HepG2 (cell line): ENCODE measurements around the gene PDE8B. TPM values are rescaled to one million over a fixed set of nuclear protein-coding genes. Genes with fewer than 3 reads are reported as not detected.
A peak's percentile ranks its signal among the peaks of the same experiment; 100 is the strongest.

Experiments
- ATAC-seq: fragments of 200-7000 bp; cut with Tn5 transposase; 3 replicates; pipeline ENCODE4 v1.9.1; 2020; ENCODE audit warnings: mild to moderate bottlenecking, moderate library complexity
- BruUV-seq: library from RNA; stranded (reverse); fragments of 400-500 nt; replicated peaks from 2 replicates; lab custom pipeline; 2021; lab: Mats Ljungman, UMichigan
- CTCF ChIA-PET: fragments of 300-600 bp; formaldehyde crosslinking; extraction: SDS; loops from one replicate; lab custom pipeline; 2021; ENCODE audit warnings: low total read pairs, inconsistent platforms, low intra/inter-chr PET ratio; lab: Yijun Ruan, JAX
- POLR2A ChIA-PET: fragments of 350-600 bp; sonication (Branson Sonifier 250); formaldehyde crosslinking; loops from one replicate; lab custom pipeline; 2020; ENCODE audit warnings: antibody characterized with exemption, inconsistent platforms; lab: Yijun Ruan, JAX
- DNase-seq: peaks from one replicate; pipeline ENCODE4 v3.0.0-alpha.2; 2015; ENCODE audit warnings: low spot score
- FAIRE-seq: peaks from 3 replicates; lab custom pipeline; 2011; peaks lifted over from hg19 to GRCh38; lab: Jason Lieb, UNC
- H2AFZ ChIP-seq: one replicate; pipeline ENCODE4 v1.6.1; 2011; ENCODE audit warnings: low read length, inconsistent platforms
- H3K27ac ChIP-seq: fragments of 300-600 bp; 3 replicates; pipeline ENCODE4 v1.8.0; 2011; ENCODE audit warnings: mixed run types, mild to moderate bottlenecking, mixed read lengths, low read length, inconsistent platforms; ENCODE audit not compliant: insufficient read depth; ENCODE audit errors: extremely low read length
- H3K27me3 ChIP-seq, 2 experiments: fragments of 200-600 bp in 1 of 2; 2 replicates in 1 of 2; 3 replicates in 1 of 2; pipeline versions ENCODE4 v1.6.0 to v1.8.0; 2011; ENCODE audit warnings: low read length in 2 of 2, mild to moderate bottlenecking in 2 of 2, moderate library complexity in 2 of 2, inconsistent platforms in 1 of 2; ENCODE audit not compliant: insufficient read depth in 2 of 2, control insufficient read depth in 1 of 2
- H3K36me3 ChIP-seq, 2 experiments: fragments of 200-600 bp in 1 of 2; replicated peaks in 1 of 2; 2 replicates in 1 of 2; 3 replicates in 1 of 2; pipeline versions ENCODE4 v1.5.1 to v1.8.0; 2011; ENCODE audit warnings: low read length in 2 of 2, inconsistent platforms in 1 of 2; ENCODE audit not compliant: insufficient read depth in 2 of 2, control insufficient read depth in 1 of 2
- H3K4me1 ChIP-seq: 2 replicates; pipeline ENCODE4 v1.5.1; 2012; ENCODE audit warnings: low read length, inconsistent platforms; ENCODE audit not compliant: insufficient read depth
- H3K4me2 ChIP-seq: 2 replicates; pipeline ENCODE4 v1.6.0; 2011; ENCODE audit warnings: low read depth, low read length, inconsistent platforms
- H3K4me3 ChIP-seq, 3 experiments: fragments of 200-600 bp in 1 of 3; sonication (generic), shearing (Covaris generic) in 1 of 3; replicated peaks in 1 of 3; 2 replicates each; pipeline ENCODE4 v1.5.1; 2011 to 2016; ENCODE audit warnings: low read length in 3 of 3, inconsistent platforms in 2 of 3, low read depth in 2 of 3, mild to moderate bottlenecking in 2 of 3, control low read depth in 1 of 3, mixed read lengths in 1 of 3; ENCODE audit not compliant: insufficient read depth in 1 of 3
- H3K79me2 ChIP-seq: one replicate; pipeline ENCODE4 v1.6.1; 2011; ENCODE audit warnings: low read length, inconsistent platforms; ENCODE audit not compliant: insufficient read depth
- H3K9ac ChIP-seq: 2 replicates; pipeline ENCODE4 v1.6.0; 2011; ENCODE audit warnings: mild to moderate bottlenecking, low read depth, low read length, inconsistent platforms; ENCODE audit not compliant: insufficient read depth
- H3K9me3 ChIP-seq: 2 replicates; pipeline ENCODE4 v1.5.1; 2012; ENCODE audit warnings: mild to moderate bottlenecking, low read length
- H4K20me1 ChIP-seq: 2 replicates; pipeline ENCODE4 v1.6.0; 2011; ENCODE audit warnings: inconsistent platforms, mild to moderate bottlenecking, low read length, moderate library complexity; ENCODE audit not compliant: insufficient read depth
- HOXA7 ChIP-seq: sonication (generic); formaldehyde crosslinking; IDR thresholded peaks from 2 replicates; pipeline ENCODE4 v1.8.1; 2022; ENCODE audit warnings: mild to moderate bottlenecking, missing genetic modification reagents, moderate library complexity
- MAFK ChIP-seq, 2 experiments: IDR thresholded peaks in 1 of 2; conservative IDR thresholded peaks in 1 of 2; 2 replicates each; pipeline ENCODE4 v1.6.1; 2011; ENCODE audit warnings: improper control_type of control experiment in 2 of 2, low read length in 2 of 2
- TGIF2 ChIP-seq: IDR thresholded peaks from 2 replicates; pipeline ENCODE4 v1.6.1; 2016; ENCODE audit warnings: control low read depth, missing compliant biosample characterization
- WGBS: methylation state at CpG from one replicate; pipeline ENCODE4 v1.1.6; 2017; ENCODE audit warnings: low lambda C conversion rate; 5-methylcytosine and 5-hydroxymethylcytosine counted together
- in situ Hi-C: cut with HindIII; loops from 2 replicates; pipeline ENCODE4 v1.10.0; 2017; ENCODE audit warnings: low pct_unique_long_range_greater_than_20kb; ENCODE audit not compliant: extremely low pct_ligation_motif_present
- intact Hi-C: fragments of 100-400 bp; cut with micrococcal nuclease; formaldehyde crosslinking; loops from one replicate; pipeline ENCODE4 v1.10.0; 2022; ENCODE audit not compliant: unreplicated experiment
- polyA plus RNA-seq, 8 experiments: library from polyadenylated mRNA; depleted of rRNA in 3 of 8; stranded (reverse) in 7 of 8; unstranded in 1 of 8; fragments of >200 nt; fragmentation: Illumina TruSeq in 4 of 8; extraction: Trizol in 4 of 8; gene quantifications; 2 replicates each; pipeline versions ENCODE4 v1.2.1 to v1.2.3, GENCODE V29; 2011 to 2016; ENCODE audit warnings: low read depth in 4 of 8, missing spikeins in 1 of 8, mixed read lengths in 1 of 8; ENCODE audit not compliant: insufficient read depth in 1 of 8
- total RNA-seq, 5 experiments: library from RNA; depleted of rRNA; stranded (reverse); fragments of >200 nt; fragmentation: Illumina TruSeq; extraction: Trizol; gene quantifications; 2 replicates each; pipeline ENCODE4 v1.2.3, GENCODE V29; 2016; ENCODE audit warnings: low read depth in 1 of 5
- TF ChIP-seq, protein P1 (sequence below): IDR thresholded peaks from 2 replicates; pipeline ENCODE4 v1.6.1; 2016; ENCODE audit warnings: missing compliant biosample characterization, missing genetic modification reagents, borderline replicate concordance

Gene PDE8B
- total and polyA plus RNA-seq, 2 of the 13 experiments (the other 11 are each of a cell fraction or from before 2014, with no cell fraction given) = 0.07 TPM; not detected in 1

GRCh38 chr5:77282337-77283027, 72.0 kb downstream of the PDE8B start (continued):
- TF ChIP-seq, protein P1, sequence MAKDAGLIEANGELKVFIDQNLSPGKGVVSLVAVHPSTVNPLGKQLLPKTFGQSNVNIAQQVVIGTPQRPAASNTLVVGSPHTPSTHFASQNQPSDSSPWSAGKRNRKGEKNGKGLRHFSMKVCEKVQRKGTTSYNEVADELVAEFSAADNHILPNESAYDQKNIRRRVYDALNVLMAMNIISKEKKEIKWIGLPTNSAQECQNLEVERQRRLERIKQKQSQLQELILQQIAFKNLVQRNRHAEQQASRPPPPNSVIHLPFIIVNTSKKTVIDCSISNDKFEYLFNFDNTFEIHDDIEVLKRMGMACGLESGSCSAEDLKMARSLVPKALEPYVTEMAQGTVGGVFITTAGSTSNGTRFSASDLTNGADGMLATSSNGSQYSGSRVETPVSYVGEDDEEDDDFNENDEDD (CRISPR knock-in tag) = no peak
- no peak for TF ChIP-seq TGIF2 (CRISPR knock-in tag)
- TF ChIP-seq, all 625 proteins: peak for 0

GRCh38 chr5:77285251-77285841, 74.9 kb downstream of the PDE8B start:
- ChIA-PET POLR2A (no interaction called here), CTCF (no interaction called here)
- Histone ChIP-seq H3K27me3 (peaks cover 0 to 6% of the 10 kb centered on the region in 2 experiments; a peak in 2 of 5 replicates), H3K4me2 (no peak overlapping the region), H3K27ac (no peak overlapping the region), H3K4me1 (no peaks in the 10 kb centered on the region), H3K4me3 (no peak overlapping the region), H2AFZ (no peak overlapping the region), H3K36me3 (no peaks in the 10 kb centered on the region), H3K79me2 (no peaks in the 10 kb centered on the region), H4K20me1 (no peaks in the 10 kb centered on the region), H3K9ac (no peak overlapping the region), H3K9me3 (no peaks in the 10 kb centered on the region)
- WGBS = 23% methylated on average over 4 of the region's 4 CpGs
- in situ Hi-C loops = no loop called here
- BruUV-seq = no TSS peak
- intact Hi-C loops = no loop called here
- ATAC-seq (no peak), FAIRE-seq (no peak), DNase-seq (no peak)
- TF ChIP-seq MAFK (conservative IDR thresholded peaks at IDR 0.05 in 1 of 2, IDR thresholded peaks at IDR 0.05 in 1 of 2; ENCODE audit: low read length in 2 of 2) (0 out of 4 replicates have a peak, but pooled peaks of 1 of the 2 experiments have one; percentile 17), HOXA7 (CRISPR knock-in tag) (no peak)
